GM12878 (cell line): ENCODE data around the gene HMSD.

Experiments used
- CHD1 ChIP-seq: IDR thresholded peaks from 2 replicates; pipeline ENCODE4 v1.6.1; 2012; ENCODE audit warnings: low read depth, low read length, improper control_type of control experiment
- HDAC2 ChIP-seq: fragments of 200-600 bp; sonication (generic); IDR thresholded peaks from 2 replicates; pipeline ENCODE4 v1.6.1; 2017
- RFX5 ChIP-seq: IDR thresholded peaks from 2 replicates; pipeline ENCODE4 v1.6.1; 2011; ENCODE audit warnings: low read depth, low read length, improper control_type of control experiment
- SMC3 ChIP-seq: IDR thresholded peaks from 2 replicates; pipeline ENCODE4 v1.6.1; 2011; ENCODE audit warnings: low read length, improper control_type of control experiment, borderline replicate concordance
- TF ChIP-seq, protein P1 (sequence below), 3 experiments: IDR thresholded peaks in 2 of 3; conservative IDR thresholded peaks in 1 of 3; 2 replicates each; pipeline ENCODE4 v1.5.1; 2011; ENCODE audit warnings: low read depth in 3 of 3, low read length in 3 of 3, mild to moderate bottlenecking in 3 of 3, control low read depth in 2 of 3, moderate library complexity in 2 of 3, inconsistent platforms in 1 of 3, mixed read lengths in 1 of 3; ENCODE audit not compliant: control insufficient read depth in 2 of 3, insufficient read depth in 1 of 3; ENCODE audit errors: extremely low read depth in 1 of 3
- TF ChIP-seq, protein P2 (sequence below): IDR thresholded peaks from 2 replicates; pipeline ENCODE4 v1.6.1; 2012; ENCODE audit warnings: low read depth, low read length, improper control_type of control experiment

- TF ChIP-seq, protein P1, sequence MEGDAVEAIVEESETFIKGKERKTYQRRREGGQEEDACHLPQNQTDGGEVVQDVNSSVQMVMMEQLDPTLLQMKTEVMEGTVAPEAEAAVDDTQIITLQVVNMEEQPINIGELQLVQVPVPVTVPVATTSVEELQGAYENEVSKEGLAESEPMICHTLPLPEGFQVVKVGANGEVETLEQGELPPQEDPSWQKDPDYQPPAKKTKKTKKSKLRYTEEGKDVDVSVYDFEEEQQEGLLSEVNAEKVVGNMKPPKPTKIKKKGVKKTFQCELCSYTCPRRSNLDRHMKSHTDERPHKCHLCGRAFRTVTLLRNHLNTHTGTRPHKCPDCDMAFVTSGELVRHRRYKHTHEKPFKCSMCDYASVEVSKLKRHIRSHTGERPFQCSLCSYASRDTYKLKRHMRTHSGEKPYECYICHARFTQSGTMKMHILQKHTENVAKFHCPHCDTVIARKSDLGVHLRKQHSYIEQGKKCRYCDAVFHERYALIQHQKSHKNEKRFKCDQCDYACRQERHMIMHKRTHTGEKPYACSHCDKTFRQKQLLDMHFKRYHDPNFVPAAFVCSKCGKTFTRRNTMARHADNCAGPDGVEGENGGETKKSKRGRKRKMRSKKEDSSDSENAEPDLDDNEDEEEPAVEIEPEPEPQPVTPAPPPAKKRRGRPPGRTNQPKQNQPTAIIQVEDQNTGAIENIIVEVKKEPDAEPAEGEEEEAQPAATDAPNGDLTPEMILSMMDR (IDR thresholded peaks at IDR 0.05 in 2 of 3, conservative IDR thresholded peaks at IDR 0.05 in 1 of 3; ENCODE audit: control insufficient read depth in 2 of 3, extremely low read depth in 1 of 3, insufficient read depth in 1 of 3, low read depth in 3 of 3, low read length in 3 of 3) = no peak
- TF ChIP-seq RFX5 (no peak), SMC3 (no peak), CHD1 (no peak), HDAC2 (no peak)
- TF ChIP-seq, protein P2, sequence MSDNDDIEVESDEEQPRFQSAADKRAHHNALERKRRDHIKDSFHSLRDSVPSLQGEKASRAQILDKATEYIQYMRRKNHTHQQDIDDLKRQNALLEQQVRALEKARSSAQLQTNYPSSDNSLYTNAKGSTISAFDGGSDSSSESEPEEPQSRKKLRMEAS = no peak
These were observed 41.4 kb upstream of the HMSD start, which contains the start of gene SERPINB10 for GRCh38 chr18:63907664-63908063.
